Skin of body (tissue), 2 donors: ENCODE results near the gene SRGAP1. TPM values are rescaled to one million over a fixed set of nuclear protein-coding genes. Genes with fewer than 3 reads are reported as not detected.

Experiments
- DNase-seq: peaks from one replicate; lab custom pipeline; 2025; lab: John Stamatoyannopoulos, UW
- total RNA-seq: library from RNA; depleted of rRNA; stranded (reverse); fragments of >200 nt; gene quantifications from one replicate; pipeline ENCODE4 v1.2.3, GENCODE V29; 2014

The SRGAP1 gene
- total RNA-seq, 1 donor from 2014 or later = 15.9 TPM

GRCh38 chr12:63935361-63935760, 90.9 kb downstream of the SRGAP1 start:
- peak; percentile 49 for DNase-seq

GRCh38 chr12:63937378-63938316, 93.1 kb downstream of the SRGAP1 start:
- peak; percentile 67 for DNase-seq

- no peak for DNase-seq
Measured at GRCh38 chr12:63940310-63941005, 96.0 kb downstream of the SRGAP1 start.

- DNase-seq = no peak
Measured at GRCh38 chr12:63941166-63941800, 96.8 kb downstream of the SRGAP1 start.

GRCh38 chr12:63941879-63942278, 97.4 kb downstream of the SRGAP1 start:
- no peak for DNase-seq

GRCh38 chr12:63942464-63943241, 98.2 kb downstream of the SRGAP1 start:
- DNase-seq = no peak

GRCh38 chr12:63944034-63944579, 99.6 kb downstream of the SRGAP1 start:
- no peak for DNase-seq

GRCh38 chr12:63944586-63945228, 100.2 kb downstream of the SRGAP1 start:
- DNase-seq = no peak

GRCh38 chr12:63945777-63946176, 101.3 kb downstream of the SRGAP1 start:
- no peak for DNase-seq

- no peak for DNase-seq
Measured at GRCh38 chr12:63948211-63948610, 103.7 kb downstream of the SRGAP1 start.

GRCh38 chr12:63949902-63950301, 105.4 kb downstream of the SRGAP1 start:
- no peak for DNase-seq

GRCh38 chr12:63952995-63953394, 108.5 kb downstream of the SRGAP1 start:
- DNase-seq = no peak

- DNase-seq = no peak
Measured at GRCh38 chr12:63955831-63956666, 111.5 kb downstream of the SRGAP1 start.

- no peak for DNase-seq
Measured at GRCh38 chr12:63957496-63957895, 113.0 kb downstream of the SRGAP1 start.

GRCh38 chr12:63958876-63959580, 114.5 kb downstream of the SRGAP1 start:
- no peak for DNase-seq

- DNase-seq = no peak
Measured at GRCh38 chr12:63961048-63961447, 116.5 kb downstream of the SRGAP1 start.

- no peak for DNase-seq
Measured at GRCh38 chr12:63961543-63961942, 117.0 kb downstream of the SRGAP1 start.

GRCh38 chr12:63963868-63964267, 119.4 kb downstream of the SRGAP1 start:
- no peak for DNase-seq

- no peak for DNase-seq
Measured at GRCh38 chr12:63964301-63964700, 119.8 kb downstream of the SRGAP1 start.
